Measurements from ENCODE around the gene EIPR1.
"Not testable (repeated sequence)": the region's sequence is repeated elsewhere in the genome, so short reads cannot be mapped to it uniquely, and the experiment has no call there.

EIPR1 gene

DNA sequence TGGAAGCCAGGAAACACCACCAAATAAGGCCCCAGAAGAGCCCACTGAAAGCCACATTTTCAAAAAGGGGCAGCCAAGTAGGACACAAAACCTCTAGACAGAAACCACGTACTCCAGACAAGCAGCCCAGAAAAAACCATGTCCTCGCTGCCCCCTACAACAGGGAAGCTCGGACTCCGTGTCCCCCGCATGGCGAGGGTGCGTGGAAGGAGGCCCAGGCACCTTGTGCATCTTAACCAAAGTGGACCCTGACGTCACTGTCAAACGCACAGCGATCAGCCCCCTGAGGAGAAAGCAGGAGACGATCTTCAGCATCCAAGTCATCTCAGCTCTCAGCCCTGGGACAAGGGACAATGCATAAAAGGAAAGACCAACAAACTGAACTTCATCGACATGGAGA is 168.4 kb downstream of the EIPR1 start:
- no peak for DNase-seq

DNA sequence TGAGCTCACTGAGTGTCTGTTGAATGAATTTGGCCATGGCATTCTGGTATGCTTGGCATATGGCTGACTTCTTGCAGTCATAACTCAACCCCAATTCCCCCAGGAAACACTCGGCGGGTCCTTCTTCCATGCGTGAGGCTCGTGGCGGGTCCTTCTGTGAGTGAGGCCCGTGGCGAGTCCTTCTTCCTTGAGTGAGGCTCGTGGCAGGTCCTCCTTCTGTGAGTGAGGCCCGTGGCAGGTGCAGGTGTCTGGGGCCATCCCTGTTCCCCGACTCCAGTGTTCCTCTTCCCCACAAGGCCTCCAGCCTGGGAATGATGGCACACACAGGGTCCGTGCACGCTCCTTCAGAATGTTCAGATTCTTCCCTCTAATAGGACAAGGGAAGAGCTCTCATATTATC is 169.0 kb downstream of the EIPR1 start:
- no peak for DNase-seq

DNA sequence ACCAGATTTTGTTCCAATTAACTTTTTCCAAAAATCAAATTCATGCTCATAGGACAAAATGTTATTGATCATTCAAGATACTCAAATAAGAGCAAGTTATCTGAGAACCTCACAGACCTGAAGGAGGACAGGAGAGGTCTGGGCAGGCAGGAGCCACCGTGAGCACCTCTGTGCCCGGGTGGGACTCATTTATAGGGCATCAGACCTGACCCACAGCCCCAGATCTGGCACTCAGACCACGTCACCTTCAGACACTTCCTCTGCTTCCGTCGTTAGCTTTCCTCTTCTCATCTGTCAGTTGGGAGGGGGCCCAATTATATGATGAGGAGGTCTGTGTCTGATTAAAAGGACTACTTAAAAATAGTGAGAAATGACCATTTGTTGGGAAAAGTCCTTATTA is 169.4 kb downstream of the EIPR1 start:
- DNase-seq: no peak

DNA sequence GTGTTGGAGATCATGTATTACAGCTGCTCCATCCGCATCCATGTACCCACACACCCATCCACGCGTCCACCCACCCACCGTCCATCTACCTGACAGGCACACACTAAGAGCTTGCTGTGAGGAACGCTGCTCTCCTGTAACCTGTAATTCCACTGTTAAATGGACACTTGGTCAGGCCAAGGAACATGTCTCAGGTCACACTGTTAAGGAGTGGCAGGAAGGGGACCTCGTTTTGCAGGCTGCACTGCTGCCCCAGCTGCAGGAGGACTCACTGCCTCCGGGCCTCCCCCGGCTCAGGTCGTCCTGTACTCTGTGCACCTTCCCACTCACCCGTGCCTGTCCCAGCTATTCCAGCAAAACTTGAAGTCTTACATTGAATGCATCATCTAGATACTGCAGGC is 170.5 kb downstream of the EIPR1 start:
- DNase-seq: no peak

DNA sequence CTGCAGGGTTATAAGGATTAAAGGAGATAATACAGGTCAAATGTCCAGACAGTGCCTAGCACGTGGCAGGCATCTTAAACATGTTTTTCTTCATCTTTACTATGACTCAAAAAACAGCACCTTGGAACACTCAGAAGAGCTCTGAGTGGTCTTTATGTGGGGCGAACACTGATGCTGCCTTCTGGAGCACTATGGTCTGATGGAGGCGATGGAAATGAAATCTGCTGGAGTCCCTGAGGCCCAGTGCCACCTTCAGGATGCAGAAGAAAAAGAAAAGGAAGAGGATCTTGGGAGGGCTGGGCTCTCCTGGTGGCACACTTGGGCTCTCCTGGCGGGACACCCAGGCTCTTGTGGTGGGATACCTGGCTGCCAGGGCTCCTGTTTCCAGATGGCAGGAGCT is 171.8 kb downstream of the EIPR1 start:
- DNase-seq: no peak

DNA sequence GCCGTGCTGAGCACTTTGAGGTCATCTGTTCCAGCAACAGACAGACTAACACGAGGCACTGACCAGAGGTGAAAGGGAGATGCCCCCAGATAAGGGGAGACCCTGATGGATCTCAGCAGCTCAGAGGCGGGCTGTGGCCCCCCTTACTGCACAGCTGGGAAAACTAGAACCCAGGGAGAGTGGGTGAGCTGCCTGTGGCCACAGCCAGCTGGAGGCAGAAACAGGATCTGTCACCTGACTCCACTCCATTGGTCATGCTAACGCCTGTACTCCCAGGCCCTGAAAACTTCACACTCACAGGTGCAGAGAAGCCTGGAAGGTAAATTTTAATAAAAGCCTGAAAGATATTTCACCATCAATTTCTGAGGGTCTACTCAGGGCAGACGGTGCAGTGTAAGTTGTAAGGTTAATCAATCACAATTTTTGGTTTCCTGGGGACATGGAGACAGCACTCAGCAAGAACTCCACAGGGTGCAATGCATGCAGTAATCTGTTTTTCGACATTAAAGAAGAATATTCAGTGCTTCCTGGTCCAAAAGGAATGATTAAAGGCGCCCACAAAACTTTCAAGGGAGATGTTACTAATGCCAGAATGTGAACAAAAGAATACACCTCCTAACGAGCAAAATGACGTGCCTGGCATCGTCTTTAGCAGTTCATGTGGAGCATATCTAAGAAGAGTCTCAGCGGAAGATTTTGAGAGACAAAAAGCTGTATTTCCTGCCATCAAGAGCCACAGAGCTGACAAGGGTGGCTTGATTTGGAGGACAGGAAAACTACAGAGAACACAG is 173.4 kb downstream of the EIPR1 start:
- DNase-seq: no peak

DNA sequence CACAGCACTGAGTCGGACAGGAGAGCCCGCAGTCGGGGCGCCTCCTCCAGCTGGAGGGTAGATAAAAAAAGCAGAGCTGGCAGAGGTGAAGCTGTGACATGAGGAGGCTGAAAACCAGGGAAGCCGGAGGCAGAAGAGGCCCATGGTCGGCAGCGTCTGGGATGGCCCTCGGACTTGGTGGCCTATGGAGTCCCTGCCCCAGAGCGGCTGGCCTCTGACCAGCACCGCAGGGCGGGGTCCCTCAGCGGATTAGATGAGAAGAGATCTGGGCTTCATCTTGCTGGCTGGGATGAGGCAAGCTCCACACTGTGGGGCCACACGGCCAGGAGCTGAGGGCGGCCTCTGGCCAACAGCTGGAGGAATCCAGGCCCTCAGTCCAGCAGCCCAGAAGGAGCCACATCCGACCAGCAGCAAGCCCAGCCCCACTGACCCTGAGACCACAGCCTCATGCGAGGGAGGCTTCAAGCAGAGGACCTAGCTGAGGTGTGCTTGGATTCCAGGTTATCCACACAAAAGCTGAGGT is 174.1 kb downstream of the EIPR1 start:
- DNase-seq: no peak

DNA sequence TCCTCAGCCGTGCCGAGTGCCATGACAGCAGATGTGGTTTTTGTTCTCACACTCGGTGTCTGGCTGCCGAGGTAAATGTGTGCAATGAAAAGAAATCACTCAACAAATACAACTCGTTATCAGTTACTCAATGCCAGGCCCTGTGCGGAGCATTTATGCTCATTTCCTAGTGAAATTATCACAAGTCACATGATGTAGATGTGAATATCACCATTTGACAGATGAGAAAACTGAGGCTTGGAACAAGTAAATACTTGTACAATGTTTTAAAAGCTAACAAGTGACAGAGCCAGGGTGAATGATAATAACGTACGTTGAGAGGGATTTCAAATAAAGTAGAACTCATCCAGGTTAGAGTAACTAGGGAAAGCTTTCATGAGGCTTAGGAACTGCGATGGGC is 174.7 kb downstream of the EIPR1 start:
- no peak for DNase-seq

DNA sequence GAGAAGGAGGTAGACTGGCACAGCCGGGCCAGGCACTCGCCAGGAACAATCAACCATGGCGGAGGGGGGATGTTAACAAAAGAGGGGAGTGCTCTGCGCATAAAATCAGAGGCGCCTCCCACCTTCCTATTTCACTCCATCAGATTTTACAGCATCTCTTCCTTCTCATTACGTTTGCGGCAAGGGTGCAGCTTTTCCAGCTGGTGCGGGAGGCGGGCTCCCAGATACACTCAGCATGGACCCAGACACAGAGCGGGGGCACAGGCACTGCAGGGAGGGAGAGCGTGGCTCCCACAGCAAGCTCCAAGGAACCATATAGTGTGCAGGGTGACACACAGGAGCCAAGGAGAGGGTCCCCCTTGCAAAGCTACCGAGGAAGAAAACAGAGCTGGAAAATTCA is 176.3 kb downstream of the EIPR1 start:
- no peak for DNase-seq

DNA sequence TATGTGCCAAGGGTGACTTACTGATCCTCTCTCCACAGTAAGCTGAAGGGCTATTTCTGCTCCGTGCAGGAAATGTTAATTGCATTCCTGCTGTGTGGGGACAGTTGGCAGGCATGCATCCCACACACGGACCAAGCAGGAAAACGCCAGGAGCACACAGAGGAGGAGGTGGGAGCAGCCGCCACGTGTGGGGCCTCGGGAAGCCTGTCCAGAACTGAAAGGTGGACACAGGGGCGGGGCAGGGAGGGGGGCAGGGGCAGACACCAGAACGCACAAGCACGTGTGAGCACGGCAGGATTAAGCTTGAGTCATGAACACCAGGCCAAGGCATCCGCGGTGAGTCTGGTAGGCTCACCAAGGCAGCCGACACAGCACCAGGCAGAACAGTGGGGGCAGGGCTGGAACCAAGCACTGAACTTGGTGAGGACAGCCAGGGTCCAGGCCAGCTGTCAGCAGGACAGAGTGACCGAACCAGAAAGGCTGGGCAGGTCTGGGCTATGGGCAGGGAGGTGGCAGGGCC is 177.1 kb downstream of the EIPR1 start:
- DNase-seq: no peak

DNA sequence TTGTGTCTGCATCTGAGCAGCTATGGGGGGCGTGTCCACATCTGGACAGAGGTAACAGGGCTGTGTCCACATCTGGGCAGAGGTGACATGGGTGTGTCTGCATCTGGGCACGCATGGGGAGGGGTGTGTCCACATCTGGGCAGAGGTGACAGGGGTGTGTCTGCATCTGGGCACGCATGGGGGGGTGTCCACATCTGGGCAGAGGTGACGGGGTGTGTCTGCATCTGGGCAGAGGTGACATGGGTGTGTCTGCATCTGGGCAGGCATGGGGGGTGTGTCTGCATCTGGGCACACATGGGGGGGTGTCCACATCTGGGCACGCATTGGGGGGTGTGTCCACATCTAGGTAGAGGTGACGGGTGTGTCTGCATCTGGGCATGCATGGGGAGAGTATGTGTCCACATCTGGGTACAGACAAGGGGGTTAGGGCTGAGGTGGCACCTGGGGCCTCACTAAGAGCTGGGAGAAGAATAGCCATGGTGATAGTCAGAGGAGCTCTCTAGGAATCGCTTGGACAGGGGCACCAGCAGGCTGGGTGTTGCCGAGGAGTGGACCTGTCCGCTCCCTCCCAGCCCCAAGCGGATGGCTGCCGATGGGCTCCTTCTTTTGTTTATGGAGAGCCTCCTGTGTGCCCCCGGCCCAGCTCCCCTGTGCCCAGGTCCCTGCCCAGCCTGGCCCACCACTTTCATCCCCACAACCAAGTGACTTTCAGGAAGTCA is 177.8 kb downstream of the EIPR1 start:
- no peak for DNase-seq

DNA sequence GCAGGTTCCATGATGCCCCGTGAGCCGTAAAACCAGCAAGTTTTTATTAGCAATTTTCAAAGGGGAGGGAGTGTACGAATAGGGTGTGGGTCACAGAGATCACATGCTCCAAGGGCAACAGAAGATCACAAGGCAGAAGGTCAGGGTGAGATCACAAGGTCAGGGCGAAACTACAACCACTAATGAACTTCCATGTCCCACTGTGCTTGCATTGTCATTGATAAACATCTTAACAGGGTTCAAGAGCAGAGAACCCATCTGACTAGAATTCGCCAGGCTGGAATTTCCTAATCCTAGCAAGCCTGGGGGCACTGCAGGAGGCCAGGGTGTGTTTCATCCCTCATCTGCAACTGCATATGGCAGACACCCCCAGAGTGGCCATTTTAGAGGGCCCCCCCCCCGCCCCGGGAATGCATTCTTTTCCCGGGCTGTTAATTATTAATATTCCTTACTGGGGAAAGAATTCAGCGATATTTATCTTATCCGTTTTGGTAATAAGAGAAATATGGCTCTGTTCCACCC is 178.9 kb downstream of the EIPR1 start:
- DNase-seq: not testable (repeated sequence)

DNA sequence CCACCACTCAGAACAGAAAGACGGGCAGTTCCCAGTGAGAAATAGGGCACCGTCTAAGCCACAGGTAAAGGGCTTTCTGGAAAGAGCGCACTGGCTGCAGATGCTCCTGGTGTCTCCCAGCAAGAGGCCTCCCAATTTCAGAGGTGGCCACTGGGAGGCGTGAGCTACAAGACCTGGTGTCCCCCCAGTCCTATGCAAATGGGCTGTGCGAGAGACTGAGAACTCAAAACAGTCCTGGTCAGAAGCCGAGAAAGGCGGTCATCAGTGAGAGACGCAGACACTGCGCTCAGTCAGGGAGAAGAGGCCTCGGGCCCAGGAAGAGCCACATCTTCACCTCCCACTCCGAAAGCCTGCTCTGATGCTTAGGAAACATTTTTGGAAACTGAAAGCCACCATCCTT is 179.5 kb downstream of the EIPR1 start:
- DNase-seq: no peak

DNA sequence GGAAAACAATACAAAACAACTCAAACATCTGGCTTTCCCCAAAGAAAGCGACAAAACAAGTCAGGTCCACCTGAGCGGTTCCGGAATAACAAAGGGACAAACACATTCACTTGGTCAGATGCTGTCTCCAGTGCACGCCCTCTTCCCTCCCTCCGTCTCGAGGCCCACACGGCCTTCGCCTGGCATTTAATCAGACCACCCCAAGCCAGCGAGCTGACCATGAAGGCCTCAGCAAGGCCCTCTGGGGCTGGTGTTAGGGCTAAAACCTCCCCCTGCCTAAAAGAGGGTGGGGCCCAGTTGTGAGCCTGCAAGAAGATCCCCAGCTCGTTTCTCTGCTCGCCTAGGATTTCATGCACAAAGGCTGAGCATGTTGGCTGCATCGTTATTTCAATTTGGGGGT is 180.3 kb downstream of the EIPR1 start:
- DNase-seq: no peak

DNA sequence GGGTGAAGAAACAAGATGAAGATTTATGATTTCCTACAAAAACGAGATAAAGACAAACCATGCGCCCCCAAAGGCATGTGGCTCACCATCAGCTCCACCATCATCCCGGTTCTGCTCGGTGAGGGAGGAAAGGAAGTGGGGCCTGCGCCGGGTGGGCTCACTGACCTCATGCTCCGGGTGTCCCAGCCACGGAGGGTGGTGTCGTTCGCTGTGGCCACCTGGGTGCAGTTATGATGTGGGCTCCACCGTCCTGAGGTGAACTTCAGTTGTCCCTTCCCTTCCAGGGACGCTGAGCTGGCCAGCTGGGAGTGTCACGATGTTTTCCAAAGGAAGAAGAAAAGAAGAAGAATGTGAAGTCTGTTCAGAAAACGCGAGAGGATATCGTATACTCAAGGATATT is 180.9 kb downstream of the EIPR1 start:
- no peak for DNase-seq

DNA sequence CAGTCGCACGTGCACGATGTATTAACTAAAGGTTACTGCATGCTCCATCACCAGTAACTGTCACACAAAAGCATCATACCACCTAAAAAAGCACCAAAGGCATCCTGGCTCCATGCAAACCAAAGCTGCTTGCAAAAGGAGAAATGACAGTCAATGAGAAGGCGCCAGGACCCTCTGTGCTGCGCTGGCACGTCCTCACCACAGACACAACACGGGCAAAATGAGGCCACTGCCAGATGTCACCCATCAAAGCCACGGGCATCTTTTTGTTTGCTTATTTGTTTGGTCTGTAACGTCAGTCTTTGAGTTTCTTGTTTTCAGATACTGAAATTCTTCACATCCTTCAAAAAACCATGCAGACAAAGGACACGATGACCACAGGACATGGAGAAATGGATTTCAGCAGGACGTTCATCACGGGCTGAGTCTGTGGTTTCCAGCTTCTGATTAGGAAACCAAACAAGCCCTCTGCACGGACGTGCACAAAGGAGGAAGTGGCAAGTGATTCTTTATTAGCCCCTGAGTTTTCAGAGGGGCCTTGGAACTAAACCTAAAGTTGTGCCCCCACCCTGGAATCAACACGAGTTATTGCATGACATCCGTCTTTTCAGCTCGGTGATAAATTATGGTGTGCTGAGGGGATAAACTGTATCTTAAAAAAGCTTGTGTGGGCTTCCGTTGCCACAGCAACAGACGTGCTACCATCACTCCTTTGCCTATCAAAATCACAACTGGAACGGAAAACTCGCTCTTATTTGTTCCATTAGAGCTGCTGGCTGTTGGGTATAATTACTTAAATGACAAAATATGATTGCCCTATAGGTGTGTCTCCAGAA is 181.8 kb downstream of the EIPR1 start:
- DNase-seq: no peak

DNA sequence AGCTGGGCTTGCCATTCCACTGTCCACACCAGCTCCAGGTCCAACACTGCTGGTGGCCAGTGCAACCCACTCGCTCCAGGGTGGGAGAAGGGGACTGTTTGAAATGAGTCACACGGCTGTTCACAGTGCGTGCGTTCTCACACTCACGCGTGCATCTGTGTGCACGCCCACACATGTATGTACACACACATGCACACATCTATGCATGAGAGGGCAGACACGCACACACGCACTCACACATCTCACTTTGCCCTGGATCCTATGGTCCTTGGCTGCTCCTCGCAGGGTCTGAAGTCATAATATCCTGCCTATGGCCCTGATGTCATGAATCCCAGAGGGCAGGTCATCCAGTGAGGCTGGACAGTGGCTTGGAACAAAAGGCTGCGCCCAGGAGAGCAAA is 182.8 kb downstream of the EIPR1 start:
- no peak for DNase-seq

DNA sequence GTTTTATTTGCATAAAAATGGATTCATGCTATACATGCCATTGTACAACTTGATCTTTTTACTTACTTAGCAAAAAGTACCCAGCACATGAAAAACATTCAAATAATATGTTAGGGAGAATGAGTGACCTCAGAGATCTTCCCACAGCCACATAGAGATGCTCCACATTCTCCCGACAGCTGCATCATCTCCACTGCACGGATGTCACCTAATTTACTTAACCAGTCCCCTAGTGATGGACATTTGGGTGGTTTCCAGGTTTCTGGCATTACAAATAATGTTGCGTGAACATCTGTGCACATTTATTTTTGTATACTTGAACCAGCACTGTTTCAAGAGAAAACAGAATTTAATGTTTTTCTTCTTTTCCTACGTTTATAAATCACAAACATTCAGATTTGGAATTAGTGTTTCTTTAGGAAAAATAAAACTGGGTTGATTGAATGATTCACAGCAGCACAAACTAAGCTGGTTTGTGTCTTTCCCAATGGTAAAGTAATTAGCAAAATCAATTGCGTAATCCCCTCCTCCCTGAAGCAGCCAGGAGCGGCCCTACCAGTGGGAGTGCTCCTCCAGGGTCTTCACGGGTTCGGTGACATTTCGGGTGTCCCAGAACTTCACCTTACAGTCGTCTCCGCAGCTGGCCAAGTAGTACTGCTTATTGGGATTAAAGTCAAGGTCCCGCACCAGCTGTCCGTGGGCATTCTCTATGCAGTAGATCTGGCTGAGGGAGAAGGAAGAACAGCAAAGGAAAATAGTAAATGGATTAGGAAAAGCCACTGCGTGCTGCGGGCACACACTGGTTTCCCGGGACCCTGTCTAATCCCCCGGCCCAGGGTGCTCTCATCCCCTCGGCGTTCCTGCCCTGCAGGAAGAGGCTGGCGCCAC is 183.9 kb downstream of the EIPR1 start:
- no peak for DNase-seq

DNA sequence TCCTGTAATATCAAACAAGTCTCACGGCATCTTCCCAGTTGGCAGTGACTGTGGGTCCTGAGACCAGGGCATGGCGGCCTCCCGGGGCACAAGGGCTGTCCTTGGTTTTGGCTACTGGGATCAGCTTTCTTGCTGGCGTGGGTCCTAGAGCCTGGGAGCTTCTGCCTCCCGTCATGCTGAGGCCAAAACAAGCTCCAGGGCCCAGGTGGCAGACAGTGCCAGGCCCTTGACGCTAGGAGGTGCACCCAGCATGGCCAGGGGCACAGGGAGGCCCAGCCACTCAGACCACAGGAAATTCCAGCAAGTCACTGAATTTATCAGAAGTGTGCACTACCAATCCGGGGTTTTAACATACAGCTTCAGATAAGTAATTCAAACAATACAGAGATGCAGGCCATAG is 184.7 kb downstream of the EIPR1 start:
- no peak for DNase-seq

DNA sequence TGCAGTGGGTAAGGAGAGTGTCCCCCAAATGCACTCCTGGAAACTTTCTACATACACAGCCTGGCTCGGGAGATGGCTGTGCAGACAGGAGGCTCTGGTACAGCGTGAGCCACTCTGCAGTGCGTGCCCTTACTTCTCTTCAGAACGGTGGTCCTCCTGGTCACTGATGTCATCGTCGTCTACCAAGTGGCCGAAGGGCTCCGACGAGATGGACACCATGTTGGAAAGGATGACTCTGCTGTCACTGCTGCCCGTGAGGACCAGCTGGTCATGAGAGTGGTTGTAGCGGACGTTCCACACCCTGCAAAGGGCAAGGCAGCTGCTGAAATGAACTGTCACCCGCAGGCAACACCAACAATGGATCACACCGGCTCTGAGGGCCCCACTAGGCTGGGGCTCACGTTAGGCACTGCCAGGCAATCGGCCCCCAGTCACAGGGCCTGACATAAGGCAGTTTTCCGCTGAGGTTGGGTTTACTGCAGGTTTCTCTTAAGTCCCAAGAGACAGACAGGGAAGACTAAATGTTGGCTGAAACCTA is 185.3 kb downstream of the EIPR1 start:
- no peak for DNase-seq

DNA sequence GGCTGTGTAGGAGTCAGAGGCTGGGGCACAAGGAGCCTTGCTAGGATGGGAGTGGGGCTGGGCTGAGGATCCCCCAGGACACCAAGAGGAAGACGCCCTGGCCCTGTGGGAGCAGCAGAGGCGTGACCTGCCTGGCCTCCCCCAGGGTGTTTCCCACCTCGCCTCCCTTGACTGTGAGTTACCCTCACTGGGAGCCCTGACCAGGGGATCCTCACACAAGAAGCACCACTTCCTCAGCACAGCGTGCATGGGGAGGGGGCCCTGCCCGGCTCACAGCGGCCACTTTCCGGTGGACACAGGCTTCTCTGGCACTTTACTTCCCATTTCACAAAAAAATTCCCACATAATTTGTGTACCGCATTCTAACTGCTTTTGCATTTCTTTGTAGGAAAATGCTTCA is 187.7 kb downstream of the EIPR1 start:
- DNase-seq: no peak

Data from activated CD8-positive, alpha-beta memory T cell treated with anti-CD3 and anti-CD28 coated beads, Interleukin-2, amount 50 U/mL, for 48 hours (primary cell).